A549 (cell line): ENCODE results near the gene FBXO47. TPM values are rescaled to one million over a fixed set of nuclear protein-coding genes. Genes with fewer than 3 reads are reported as not detected.

Source experiments
- ATAC-seq, 2 experiments: fragments of 200-7000 bp in 1 of 2; fragments of >200 bp in 1 of 2; cut with Nextera tagmentation in 1 of 2; cut with Tn5 transposase in 1 of 2; 3 replicates each; pipeline versions ENCODE4 v1.8.0 to v1.9.1; 2018 to 2020; ENCODE audit warnings: mild to moderate bottlenecking in 1 of 2, moderate library complexity in 1 of 2
- CTCF ChIA-PET: fragments of 300-600 bp; sonication (Branson Sonifier 250); formaldehyde crosslinking; extraction: SDS; loops from one replicate; lab custom pipeline; 2021; ENCODE audit warnings: antibody characterized with exemption, inconsistent platforms; lab: Yijun Ruan, JAX
- POLR2A ChIA-PET: fragments of 350-600 bp; formaldehyde crosslinking; extraction: SDS; loops from one replicate; lab custom pipeline; 2021; ENCODE audit warnings: antibody characterized with exemption, inconsistent platforms; lab: Yijun Ruan, JAX
- DNase-seq, 2 experiments: peaks; one replicate each; pipeline versions ENCODE4 v3.0.0 to v3.0.0-alpha.2; 2011 to 2016; ENCODE audit warnings: low read depth in 1 of 2, low spot score in 1 of 2
- FAIRE-seq: peaks from 2 replicates; lab custom pipeline; 2011; peaks lifted over from hg19 to GRCh38; lab: Jason Lieb, UNC
- H3K27ac ChIP-seq, 2 experiments: fragments of >200 bp; sonication (Bioruptor Twin); formaldehyde crosslinking; 3 replicates each; pipeline ENCODE4 v1.5.1; 2016 to 2017
- H3K4me1 ChIP-seq: fragments of >200 bp; sonication (Bioruptor Twin); formaldehyde crosslinking; 3 replicates; pipeline ENCODE4 v1.6.1; 2016
- H3K4me2 ChIP-seq: fragments of >200 bp; sonication (Bioruptor Twin); formaldehyde crosslinking; 3 replicates; pipeline ENCODE4 v1.6.1; 2016
- H3K4me3 ChIP-seq: fragments of >200 bp; sonication (Bioruptor Twin); formaldehyde crosslinking; 3 replicates; pipeline ENCODE4 v1.5.1; 2016
- H3K9me3 ChIP-seq: fragments of >200 bp; sonication (Bioruptor Twin); formaldehyde crosslinking; 3 replicates; pipeline ENCODE4 v1.6.1; 2016
- BCL3 ChIP-seq: fragments of >200 bp; sonication (Bioruptor Twin); formaldehyde crosslinking; IDR thresholded peaks from 3 replicates; pipeline ENCODE4 v1.6.1; 2016
- CBX8 ChIP-seq: fragments of 200-600 bp; sonication (generic); IDR thresholded peaks from 2 replicates; pipeline ENCODE4 v1.6.1; 2016
- EHF ChIP-seq: fragments of 250-450 bp; sonication (Bioruptor Pico); IDR thresholded peaks from 2 replicates; pipeline ENCODE4 v1.5.0; 2020; ENCODE audit warnings: mild to moderate bottlenecking
- EHMT2 ChIP-seq: fragments of 200-600 bp; sonication (generic); IDR thresholded peaks from 2 replicates; pipeline ENCODE4 v1.6.1; 2016; ENCODE audit warnings: antibody characterized with exemption, low read depth, mild to moderate bottlenecking, moderate library complexity
- FOSL2 ChIP-seq, 2 experiments: fragments of 450-650 bp in 1 of 2; fragments of >200 bp in 1 of 2; sonication (Bioruptor Twin) in 1 of 2; formaldehyde crosslinking; IDR thresholded peaks; 2 replicates each; pipeline versions ENCODE4 v1.5.0 to v1.6.1; 2016 to 2020; ENCODE audit warnings: mild to moderate bottlenecking in 1 of 2, moderate library complexity in 1 of 2
- HMGXB4 ChIP-seq: fragments of 250-450 bp; sonication (Bioruptor Pico); IDR thresholded peaks from 2 replicates; pipeline ENCODE4 v1.5.0; 2021; ENCODE audit warnings: mild to moderate bottlenecking, moderate library complexity, borderline replicate concordance
- HOXA7 ChIP-seq: fragments of 250-450 bp; sonication (Bioruptor Pico); IDR thresholded peaks from 2 replicates; pipeline ENCODE4 v1.5.0; 2020; ENCODE audit warnings: mild to moderate bottlenecking, moderate library complexity
- HOXB13 ChIP-seq: fragments of 250-450 bp; sonication (Bioruptor Pico); IDR thresholded peaks from 2 replicates; pipeline ENCODE4 v1.5.0; 2020; ENCODE audit warnings: low read depth, mild to moderate bottlenecking, moderate library complexity
- JUNB ChIP-seq: fragments of >200 bp; sonication (Bioruptor Twin); formaldehyde crosslinking; IDR thresholded peaks from 2 replicates; pipeline ENCODE4 v1.6.1; 2016
- MAFK ChIP-seq: fragments of 450-650 bp; IDR thresholded peaks from 2 replicates; pipeline ENCODE4 v1.6.1; 2014; ENCODE audit not compliant: partially characterized antibody
- MAX ChIP-seq: IDR thresholded peaks from 2 replicates; pipeline ENCODE4 v1.6.1; 2012
- MYC ChIP-seq: IDR thresholded peaks from 2 replicates; pipeline ENCODE4 v1.6.1; 2012; ENCODE audit warnings: mild to moderate bottlenecking, inconsistent platforms, low read length, improper control_type of control experiment, borderline replicate concordance
- NR3C1 ChIP-seq: fragments of >200 bp; sonication (Bioruptor Twin); formaldehyde crosslinking; IDR thresholded peaks from 3 replicates; pipeline ENCODE4 v1.6.1; 2017
- PHF8 ChIP-seq: fragments of 200-600 bp; sonication (generic); IDR thresholded peaks from 2 replicates; pipeline ENCODE4 v1.6.1; 2016; ENCODE audit warnings: low read depth, mild to moderate bottlenecking, antibody characterized with exemption, moderate library complexity, borderline replicate concordance
- POLR2AphosphoS2 ChIP-seq: conservative IDR thresholded peaks from 2 replicates; pipeline ENCODE4 v1.6.1; 2012; ENCODE audit warnings: low read length, improper control_type of control experiment, inconsistent platforms
- RAD21 ChIP-seq, 2 experiments: fragments of >200 bp in 1 of 2; sonication (Bioruptor Twin) in 1 of 2; formaldehyde crosslinking in 1 of 2; IDR thresholded peaks in 1 of 2; conservative IDR thresholded peaks in 1 of 2; 2 replicates in 1 of 2; 3 replicates in 1 of 2; pipeline ENCODE4 v1.6.1; 2012 to 2018; ENCODE audit warnings: inconsistent platforms in 1 of 2
- SMC3 ChIP-seq: fragments of >200 bp; sonication (Bioruptor Twin); formaldehyde crosslinking; IDR thresholded peaks from 3 replicates; pipeline ENCODE4 v1.6.1; 2018; ENCODE audit warnings: inconsistent platforms
- TFCP2L1 ChIP-seq: fragments of 250-450 bp; sonication (Bioruptor Pico); IDR thresholded peaks from 2 replicates; pipeline ENCODE4 v1.5.0; 2021; ENCODE audit warnings: mild to moderate bottlenecking
- TP53 ChIP-seq: fragments of 250-450 bp; sonication (Bioruptor Pico); IDR thresholded peaks from 2 replicates; pipeline ENCODE4 v1.5.0; 2021; ENCODE audit warnings: mild to moderate bottlenecking, moderate library complexity
- ZFP36 ChIP-seq: fragments of 450-650 bp; IDR thresholded peaks from 2 replicates; pipeline ENCODE4 v1.6.1; 2014; ENCODE audit warnings: borderline replicate concordance; ENCODE audit not compliant: partially characterized antibody
- ZNF302 ChIP-seq: fragments of 250-450 bp; sonication (Bioruptor Pico); IDR thresholded peaks from 2 replicates; pipeline ENCODE4 v1.9.0; 2021; ENCODE audit warnings: inconsistent platforms, mild to moderate bottlenecking, moderate library complexity
- WGBS: methylation state at CpG from one replicate; pipeline ENCODE4 v1.1.6; 2017; ENCODE audit errors: missing lambda C conversion rate; 5-methylcytosine and 5-hydroxymethylcytosine counted together
- polyA plus RNA-seq, 4 experiments: library from polyadenylated mRNA; depleted of rRNA in 3 of 4; stranded (reverse); fragments of >200 nt; fragmentation: RNase III in 1 of 4; extraction: RNeasy Plus Mini Kit Qiagen cat#74134 plus additional on column Dnase treatment in 1 of 4; gene quantifications; 2 replicates in 3 of 4; 3 replicates in 1 of 4; pipeline ENCODE4 v1.2.3, GENCODE V29; 2011 to 2017
- TF ChIP-seq, protein P1 (sequence below): fragments of 150-350 bp; IDR thresholded peaks from 2 replicates; pipeline ENCODE4 v1.6.1; 2014; ENCODE audit warnings: low read depth, mild to moderate bottlenecking, low read length

Gene FBXO47
- polyA plus RNA-seq, 2 of the 4 experiments (the other 2 are of a cell fraction), result 0.04 TPM; not detected in 1

DNA sequence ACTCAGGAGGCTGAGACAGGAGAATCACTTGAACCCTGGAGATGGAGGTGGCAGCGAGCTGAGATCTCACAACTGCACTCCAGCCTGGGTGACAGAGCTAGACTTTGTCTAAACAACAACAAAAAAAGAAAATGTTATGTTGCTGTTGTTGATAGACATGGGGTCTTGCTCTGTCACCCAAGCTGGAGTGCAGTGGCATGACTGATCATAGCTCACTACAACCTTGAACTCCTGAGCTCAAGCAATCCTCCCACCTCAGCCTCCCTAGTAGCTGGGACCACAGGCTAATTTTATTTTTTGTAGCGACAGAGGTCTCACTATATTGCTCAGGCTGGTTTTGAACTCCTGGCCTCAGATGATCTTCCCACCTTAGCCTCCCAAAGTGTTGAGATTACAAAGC lies 20.0 kb downstream of the FBXO47 start:
- no peak for ATAC-seq
- no peaks in the 10 kb centered on the region for H3K9me3 ChIP-seq
- 67% methylated on average over 2 of the region's 2 CpGs for WGBS
- no peak overlapping the region for H3K4me3 ChIP-seq
- TF ChIP-seq FOSL2 (IDR thresholded peaks at IDR 0.05), result no peak
- no peak for TF ChIP-seq FOSL2 (CRISPR knock-in tag; IDR thresholded peaks at IDR 0.05)
- no peak for TF ChIP-seq PHF8
- TF ChIP-seq MAX, result no peak
- no peak for TF ChIP-seq CBX8
- TF ChIP-seq, protein P1, sequence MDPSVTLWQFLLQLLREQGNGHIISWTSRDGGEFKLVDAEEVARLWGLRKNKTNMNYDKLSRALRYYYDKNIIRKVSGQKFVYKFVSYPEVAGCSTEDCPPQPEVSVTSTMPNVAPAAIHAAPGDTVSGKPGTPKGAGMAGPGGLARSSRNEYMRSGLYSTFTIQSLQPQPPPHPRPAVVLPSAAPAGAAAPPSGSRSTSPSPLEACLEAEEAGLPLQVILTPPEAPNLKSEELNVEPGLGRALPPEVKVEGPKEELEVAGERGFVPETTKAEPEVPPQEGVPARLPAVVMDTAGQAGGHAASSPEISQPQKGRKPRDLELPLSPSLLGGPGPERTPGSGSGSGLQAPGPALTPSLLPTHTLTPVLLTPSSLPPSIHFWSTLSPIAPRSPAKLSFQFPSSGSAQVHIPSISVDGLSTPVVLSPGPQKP, result no peak
- TF ChIP-seq JUNB, result no peak
- TF ChIP-seq RAD21 (conservative IDR thresholded peaks at IDR 0.05 in 1 of 2, IDR thresholded peaks at IDR 0.05 in 1 of 2), result no peak
- no peak for TF ChIP-seq MAFK
- no peak for TF ChIP-seq ZFP36
- TF ChIP-seq HOXA7 (CRISPR knock-in tag), result no peak
- TF ChIP-seq TFCP2L1 (CRISPR knock-in tag), result no peak
- no peak for TF ChIP-seq EHF (CRISPR knock-in tag)
- TF ChIP-seq TP53 (CRISPR knock-in tag), result no peak
- TF ChIP-seq EHMT2, result no peak
- TF ChIP-seq NR3C1, result no peak
- no peak overlapping the region for H3K4me2 ChIP-seq
- no peaks in the 10 kb centered on the region for H3K4me1 ChIP-seq
- H3K27ac ChIP-seq, result no peak overlapping the region
- no peak for DNase-seq
- no peak for FAIRE-seq
- CTCF ChIA-PET, result interaction anchor here (0.8 to 1.5 kb wide), 3 partner anchors 19 to 206 kb away, joined by 3 to 4 read pairs (median 3); no protein-coding TSS in a partner anchor
- POLR2A ChIA-PET, result no interaction called here

DNA sequence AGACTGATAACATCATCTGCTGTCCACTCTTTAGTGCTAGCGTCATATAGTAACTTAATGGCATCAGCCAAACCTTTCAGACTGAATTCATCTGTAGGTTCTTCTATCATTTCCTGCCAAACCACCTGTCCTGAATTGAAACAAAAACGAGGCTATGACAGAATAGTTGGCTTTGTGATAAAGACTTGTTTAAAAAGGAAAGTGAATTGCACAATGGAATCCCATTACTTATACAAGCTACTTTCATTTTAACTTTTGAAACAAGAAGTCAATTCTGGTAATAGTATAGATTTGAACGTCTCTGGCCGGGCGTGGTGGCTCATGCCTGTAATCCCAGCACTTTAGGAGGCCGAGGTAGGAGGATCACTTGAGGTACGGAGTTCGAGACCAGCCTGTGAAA lies 23.6 kb downstream of the FBXO47 start:
- ChIA-PET CTCF (interaction anchor here (0.6 to 1.8 kb wide), 4 partner anchors 20 to 557 kb away, joined by 3 to 5 read pairs (median 4); no protein-coding TSS in a partner anchor), POLR2A (no interaction called here)
- H3K9me3 ChIP-seq, result no peaks in the 10 kb centered on the region
- DNase-seq (no peak), FAIRE-seq (peak; percentile 77)
- H3K27ac ChIP-seq, result no peak overlapping the region
- TF ChIP-seq HOXB13 (CRISPR knock-in tag) (no peak), HMGXB4 (CRISPR knock-in tag) (no peak), RAD21 (conservative IDR thresholded peaks at IDR 0.05 in 1 of 2, IDR thresholded peaks at IDR 0.05 in 1 of 2) (no peak), SMC3 (no peak), ZFP36 (no peak), JUNB (no peak), MYC (no peak)
- TF ChIP-seq, all 56 proteins: peak for 0
- H3K4me3 ChIP-seq, result no peak overlapping the region
- no peak overlapping the region for H3K4me2 ChIP-seq
- WGBS, result 59% methylated on average over 8 of the region's 8 CpGs
- no peak for ATAC-seq
- no peaks in the 10 kb centered on the region for H3K4me1 ChIP-seq

DNA sequence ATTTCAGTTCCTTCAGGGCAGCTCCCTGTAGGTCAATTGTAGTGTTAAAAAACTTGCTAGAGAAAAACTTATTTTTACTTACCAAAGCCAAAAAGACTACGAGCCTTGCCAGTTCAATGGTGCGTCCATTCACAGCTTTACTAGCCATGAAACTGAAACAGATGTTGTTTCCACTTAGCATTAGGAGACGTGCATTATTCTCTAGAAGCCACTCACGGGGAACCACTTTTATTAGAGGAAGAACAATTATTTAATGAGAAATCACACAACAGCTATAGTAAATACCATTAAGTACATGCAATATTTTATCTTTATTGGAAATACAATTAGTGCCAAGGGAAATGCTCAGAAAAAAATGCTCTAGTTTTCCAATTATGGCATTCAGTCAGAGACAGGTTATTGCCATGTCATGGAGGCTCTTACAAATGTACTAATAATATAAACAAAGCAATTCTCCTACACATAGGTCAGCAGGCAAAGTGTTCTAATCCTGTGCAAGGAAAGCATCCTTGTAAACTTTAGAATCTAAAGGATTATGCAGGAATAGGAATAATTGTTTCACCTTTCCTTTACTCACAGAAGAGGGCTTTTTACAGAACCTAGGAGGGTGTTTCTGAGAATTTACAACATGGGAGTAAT lies 24.4 kb downstream of the FBXO47 start:
- no peaks in the 10 kb centered on the region for H3K9me3 ChIP-seq
- CTCF ChIA-PET, result interaction anchor here (1.1 to 1.8 kb wide), 3 partner anchors 9 to 42 kb away, joined by 4 to 5 read pairs (median 5); no protein-coding TSS in a partner anchor
- DNase-seq, result no peak
- FAIRE-seq, result no peak
- H3K4me1 ChIP-seq, result no peaks in the 10 kb centered on the region
- ATAC-seq, result no peak
- 69% methylated on average over 4 of the region's 4 CpGs for WGBS
- TF ChIP-seq ZNF302 (CRISPR knock-in tag) (no peak), BCL3 (no peak), POLR2AphosphoS2 (no peak), PHF8 (no peak), TP53 (CRISPR knock-in tag) (no peak)
- no peak overlapping the region for H3K27ac ChIP-seq
- H3K4me3 ChIP-seq, result no peak overlapping the region
- POLR2A ChIA-PET, result no interaction called here
- no peak overlapping the region for H3K4me2 ChIP-seq
